GM12878 (cell line): ENCODE data around the gene DLG2. TPM values are rescaled to one million over a fixed set of nuclear protein-coding genes. Genes with fewer than 3 reads are reported as not detected.

Experiments
- ATAC-seq: fragments of 200-7000 bp; cut with Tn5 transposase; 3 replicates; pipeline ENCODE4 v1.9.1; 2020; ENCODE audit warnings: mild to moderate bottlenecking, moderate library complexity
- BruUV-seq: library from RNA; stranded (reverse); fragments of 400-500 nt; replicated peaks from 2 replicates; lab custom pipeline; 2021; lab: Mats Ljungman, UMichigan
- CTCF ChIA-PET: fragments of 300-600 bp; sonication (Branson Sonifier 250); formaldehyde crosslinking; extraction: SDS; loops from one replicate; lab custom pipeline; 2021; ENCODE audit warnings: inconsistent platforms; lab: Yijun Ruan, JAX
- POLR2A ChIA-PET: fragments of 350-600 bp; formaldehyde crosslinking; extraction: SDS; loops from one replicate; lab custom pipeline; 2021; ENCODE audit warnings: inconsistent platforms; lab: Charles Lee
- RAD21 ChIA-PET: fragments of 300-600 bp; sonication (Branson Sonifier 250); formaldehyde crosslinking; loops from one replicate; lab custom pipeline; 2023; ENCODE audit warnings: antibody characterized with exemption; ENCODE audit not compliant: unreplicated experiment; lab: Charles Lee
- SMC1A ChIA-PET: fragments of 300-600 bp; sonication (Branson Sonifier 250); formaldehyde crosslinking; loops from one replicate; lab custom pipeline; 2023; ENCODE audit not compliant: unreplicated experiment, uncharacterized antibody; lab: Charles Lee
- DNase-seq: peaks from one replicate; pipeline ENCODE4 v3.0.0-alpha.2; 2011; ENCODE audit warnings: low read depth, low spot score
- FAIRE-seq: peaks from 3 replicates; lab custom pipeline; 2011; peaks lifted over from hg19 to GRCh38; lab: Jason Lieb, UNC
- H2AFZ ChIP-seq: 2 replicates; pipeline ENCODE4 v1.6.0; 2011; ENCODE audit warnings: low read depth, low read length, control low read depth; ENCODE audit not compliant: control insufficient read depth
- H3K27ac ChIP-seq: 2 replicates; pipeline ENCODE4 v1.5.1; 2011; ENCODE audit warnings: control low read depth; ENCODE audit not compliant: control insufficient read depth, insufficient read depth
- H3K27me3 ChIP-seq, 2 experiments: replicated peaks in 1 of 2; 2 replicates each; pipeline versions ENCODE4 v1.6.0 to v1.6.1; 2011; ENCODE audit warnings: low read length in 1 of 2; ENCODE audit not compliant: control insufficient read depth in 2 of 2, insufficient read depth in 2 of 2
- H3K36me3 ChIP-seq, 2 experiments: 2 replicates each; pipeline ENCODE4 v1.5.1; 2011; ENCODE audit warnings: low read length in 1 of 2; ENCODE audit not compliant: control insufficient read depth in 2 of 2, insufficient read depth in 2 of 2
- H3K4me1 ChIP-seq: 2 replicates; pipeline ENCODE4 v1.6.1; 2011; ENCODE audit warnings: mild to moderate bottlenecking, low read length, moderate library complexity, mixed read lengths; ENCODE audit not compliant: control insufficient read depth, insufficient read depth
- H3K4me2 ChIP-seq: 2 replicates; pipeline ENCODE4 v1.6.0; 2011; ENCODE audit warnings: control low read depth; ENCODE audit not compliant: control insufficient read depth, insufficient read depth
- H3K4me3 ChIP-seq: fragments of 200-600 bp; sonication (generic); 2 replicates; pipeline ENCODE4 v1.5.1; 2016
- H3K79me2 ChIP-seq: 2 replicates; pipeline ENCODE4 v1.6.0; 2011; ENCODE audit warnings: low read length; ENCODE audit not compliant: control insufficient read depth, insufficient read depth
- H3K9ac ChIP-seq: 2 replicates; pipeline ENCODE4 v1.8.0; 2011; ENCODE audit warnings: low read length, control low read depth, mixed read lengths; ENCODE audit not compliant: control insufficient read depth, insufficient read depth
- H3K9me3 ChIP-seq: replicated peaks from 3 replicates; pipeline ENCODE4 v1.5.1; 2011; ENCODE audit warnings: mild to moderate bottlenecking, low read length; ENCODE audit not compliant: control insufficient read depth, insufficient read depth
- H4K20me1 ChIP-seq: 2 replicates; pipeline ENCODE4 v1.6.0; 2011; ENCODE audit not compliant: control insufficient read depth, insufficient read depth
- PAX5 ChIP-seq: IDR thresholded peaks from 2 replicates; pipeline ENCODE4 v1.6.1; 2011; ENCODE audit warnings: low read depth, low read length, borderline replicate concordance
- in situ Hi-C: fragments of 300-500 bp; cut with MboI; formaldehyde crosslinking; loops from 9 replicates; pipeline ENCODE4 v1.14.3; 2018; ENCODE audit warnings: mixed read lengths
- intact Hi-C: fragments of 100-400 bp; cut with micrococcal nuclease; formaldehyde crosslinking; loops from one replicate; pipeline ENCODE4 v1.14.2; 2022; ENCODE audit not compliant: unreplicated experiment
- polyA plus RNA-seq, 11 experiments: library from polyadenylated mRNA; depleted of rRNA in 4 of 11; unstranded in 6 of 11; stranded (reverse) in 5 of 11; fragments of >200 nt; fragmentation: Nextera tagmentation in 4 of 11; fragmentation: Illumina TruSeq in 1 of 11; extraction: Ambion mirVana in 4 of 11; extraction: Trizol in 1 of 11; gene quantifications; 1 replicate in 1 of 11; 2 replicates in 10 of 11; pipeline versions ENCODE4 v1.2.1 to v1.2.3, GENCODE V29; 2011 to 2016; ENCODE audit warnings: inconsistent platforms in 2 of 11, missing spikeins in 2 of 11, low read depth in 1 of 11
- total RNA-seq, 4 experiments: library from RNA; depleted of rRNA in 3 of 4; stranded (reverse); fragments of >200 nt in 3 of 4; fragmentation: Illumina TruSeq in 1 of 4; extraction: Trizol in 1 of 4; gene quantifications; 2 replicates each; pipeline versions ENCODE4 v1.2.1 to v1.2.3, GENCODE V29; 2013 to 2021
- TF ChIP-seq, protein P1 (sequence below): fragments of 450-650 bp; IDR thresholded peaks from 2 replicates; pipeline ENCODE4 v1.6.1; 2017; ENCODE audit warnings: antibody characterized with exemption, mild to moderate bottlenecking, moderate library complexity
- TF ChIP-seq, protein P2 (sequence below): fragments of 450-650 bp; IDR thresholded peaks from 2 replicates; pipeline ENCODE4 v1.6.1; 2017; ENCODE audit warnings: mild to moderate bottlenecking, moderate library complexity
- TF ChIP-seq, protein P3 (sequence below): IDR thresholded peaks from 2 replicates; pipeline ENCODE4 v1.6.1; 2012; ENCODE audit warnings: low read depth, low read length, improper control_type of control experiment

Gene DLG2
- total and polyA plus RNA-seq, 10 of the 15 experiments (the other 5 are each of a cell fraction or from before 2014, with no cell fraction given), result 0.09 to 0.98 (median 0.35) TPM

DNA sequence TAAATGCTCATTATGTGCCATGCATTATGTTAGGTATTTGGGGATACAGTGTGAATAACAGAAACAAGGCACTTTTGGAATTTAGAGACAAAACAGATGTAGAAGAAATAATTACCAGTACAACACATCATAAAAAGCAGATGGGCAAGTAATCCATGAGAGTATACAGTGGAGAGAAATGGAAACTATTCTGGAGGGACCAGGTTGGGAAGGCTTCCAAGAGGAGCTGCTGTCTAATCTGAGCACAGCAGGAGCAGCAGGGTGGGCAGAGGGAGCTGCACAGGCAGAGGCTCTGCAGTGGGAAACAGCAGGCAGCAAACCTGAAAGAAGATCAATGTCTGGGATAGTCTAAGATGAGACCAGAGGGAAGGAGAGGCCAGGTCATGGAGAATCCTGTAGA, 2072.3 kb downstream of the DLG2 start:
- Histone ChIP-seq H3K9ac (no peak overlapping the region), H3K4me2 (no peak overlapping the region), H3K27ac (no peak overlapping the region), H3K36me3 (no peaks in the 10 kb centered on the region), H3K27me3 (no peaks in the 10 kb centered on the region), H2AFZ (no peak overlapping the region), H3K79me2 (no peaks in the 10 kb centered on the region), H4K20me1 (no peaks in the 10 kb centered on the region), H3K9me3 (no peaks in the 10 kb centered on the region), H3K4me1 (no peaks in the 10 kb centered on the region), H3K4me3 (no peak overlapping the region)
- in situ Hi-C loops (no loop called here), intact Hi-C loops (no loop called here)
- RAD21 ChIA-PET, result no interaction called here
- DNase-seq (no peak), ATAC-seq (no peak), FAIRE-seq (no peak)
- TF ChIP-seq, protein P1, sequence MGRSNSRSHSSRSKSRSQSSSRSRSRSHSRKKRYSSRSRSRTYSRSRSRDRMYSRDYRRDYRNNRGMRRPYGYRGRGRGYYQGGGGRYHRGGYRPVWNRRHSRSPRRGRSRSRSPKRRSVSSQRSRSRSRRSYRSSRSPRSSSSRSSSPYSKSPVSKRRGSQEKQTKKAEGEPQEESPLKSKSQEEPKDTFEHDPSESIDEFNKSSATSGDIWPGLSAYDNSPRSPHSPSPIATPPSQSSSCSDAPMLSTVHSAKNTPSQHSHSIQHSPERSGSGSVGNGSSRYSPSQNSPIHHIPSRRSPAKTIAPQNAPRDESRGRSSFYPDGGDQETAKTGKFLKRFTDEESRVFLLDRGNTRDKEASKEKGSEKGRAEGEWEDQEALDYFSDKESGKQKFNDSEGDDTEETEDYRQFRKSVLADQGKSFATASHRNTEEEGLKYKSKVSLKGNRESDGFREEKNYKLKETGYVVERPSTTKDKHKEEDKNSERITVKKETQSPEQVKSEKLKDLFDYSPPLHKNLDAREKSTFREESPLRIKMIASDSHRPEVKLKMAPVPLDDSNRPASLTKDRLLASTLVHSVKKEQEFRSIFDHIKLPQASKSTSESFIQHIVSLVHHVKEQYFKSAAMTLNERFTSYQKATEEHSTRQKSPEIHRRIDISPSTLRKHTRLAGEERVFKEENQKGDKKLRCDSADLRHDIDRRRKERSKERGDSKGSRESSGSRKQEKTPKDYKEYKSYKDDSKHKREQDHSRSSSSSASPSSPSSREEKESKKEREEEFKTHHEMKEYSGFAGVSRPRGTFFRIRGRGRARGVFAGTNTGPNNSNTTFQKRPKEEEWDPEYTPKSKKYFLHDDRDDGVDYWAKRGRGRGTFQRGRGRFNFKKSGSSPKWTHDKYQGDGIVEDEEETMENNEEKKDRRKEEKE, result no peak
- TF ChIP-seq, protein P2, sequence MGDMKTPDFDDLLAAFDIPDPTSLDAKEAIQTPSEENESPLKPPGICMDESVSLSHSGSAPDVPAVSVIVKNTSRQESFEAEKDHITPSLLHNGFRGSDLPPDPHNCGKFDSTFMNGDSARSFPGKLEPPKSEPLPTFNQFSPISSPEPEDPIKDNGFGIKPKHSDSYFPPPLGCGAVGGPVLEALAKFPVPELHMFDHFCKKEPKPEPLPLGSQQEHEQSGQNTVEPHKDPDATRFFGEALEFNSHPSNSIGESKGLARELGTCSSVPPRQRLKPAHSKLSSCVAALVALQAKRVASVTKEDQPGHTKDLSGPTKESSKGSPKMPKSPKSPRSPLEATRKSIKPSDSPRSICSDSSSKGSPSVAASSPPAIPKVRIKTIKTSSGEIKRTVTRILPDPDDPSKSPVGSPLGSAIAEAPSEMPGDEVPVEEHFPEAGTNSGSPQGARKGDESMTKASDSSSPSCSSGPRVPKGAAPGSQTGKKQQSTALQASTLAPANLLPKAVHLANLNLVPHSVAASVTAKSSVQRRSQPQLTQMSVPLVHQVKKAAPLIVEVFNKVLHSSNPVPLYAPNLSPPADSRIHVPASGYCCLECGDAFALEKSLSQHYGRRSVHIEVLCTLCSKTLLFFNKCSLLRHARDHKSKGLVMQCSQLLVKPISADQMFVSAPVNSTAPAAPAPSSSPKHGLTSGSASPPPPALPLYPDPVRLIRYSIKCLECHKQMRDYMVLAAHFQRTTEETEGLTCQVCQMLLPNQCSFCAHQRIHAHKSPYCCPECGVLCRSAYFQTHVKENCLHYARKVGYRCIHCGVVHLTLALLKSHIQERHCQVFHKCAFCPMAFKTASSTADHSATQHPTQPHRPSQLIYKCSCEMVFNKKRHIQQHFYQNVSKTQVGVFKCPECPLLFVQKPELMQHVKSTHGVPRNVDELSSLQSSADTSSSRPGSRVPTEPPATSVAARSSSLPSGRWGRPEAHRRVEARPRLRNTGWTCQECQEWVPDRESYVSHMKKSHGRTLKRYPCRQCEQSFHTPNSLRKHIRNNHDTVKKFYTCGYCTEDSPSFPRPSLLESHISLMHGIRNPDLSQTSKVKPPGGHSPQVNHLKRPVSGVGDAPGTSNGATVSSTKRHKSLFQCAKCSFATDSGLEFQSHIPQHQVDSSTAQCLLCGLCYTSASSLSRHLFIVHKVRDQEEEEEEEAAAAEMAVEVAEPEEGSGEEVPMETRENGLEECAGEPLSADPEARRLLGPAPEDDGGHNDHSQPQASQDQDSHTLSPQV, result no peak
- no peak for TF ChIP-seq PAX5
- TF ChIP-seq, protein P3, sequence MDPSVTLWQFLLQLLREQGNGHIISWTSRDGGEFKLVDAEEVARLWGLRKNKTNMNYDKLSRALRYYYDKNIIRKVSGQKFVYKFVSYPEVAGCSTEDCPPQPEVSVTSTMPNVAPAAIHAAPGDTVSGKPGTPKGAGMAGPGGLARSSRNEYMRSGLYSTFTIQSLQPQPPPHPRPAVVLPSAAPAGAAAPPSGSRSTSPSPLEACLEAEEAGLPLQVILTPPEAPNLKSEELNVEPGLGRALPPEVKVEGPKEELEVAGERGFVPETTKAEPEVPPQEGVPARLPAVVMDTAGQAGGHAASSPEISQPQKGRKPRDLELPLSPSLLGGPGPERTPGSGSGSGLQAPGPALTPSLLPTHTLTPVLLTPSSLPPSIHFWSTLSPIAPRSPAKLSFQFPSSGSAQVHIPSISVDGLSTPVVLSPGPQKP, result no peak
- CTCF ChIA-PET, result no interaction called here
- BruUV-seq, result no TSS peak
- POLR2A ChIA-PET, result no interaction called here
- SMC1A ChIA-PET, result no interaction called here
